Heart left ventricle (tissue), 13 donors: ENCODE measurements around the gene EIF5B.

Source experiments
- CTCF ChIP-seq, 12 donors: fragments of 200-600 bp; sonication (generic) in 4 of 12; IDR thresholded peaks; one replicate each; pipeline versions ENCODE4 v1.5.0 to v1.8.0; 2018 to 2022; ENCODE audit warnings: antibody characterized with exemption in 12 of 12, mild to moderate bottlenecking in 5 of 12
- POLR2A ChIP-seq, 2 donors: fragments of 450-650 bp; IDR thresholded peaks; one replicate each; pipeline ENCODE4 v1.6.1; 2017; ENCODE audit warnings: antibody characterized with exemption in 2 of 2, mild to moderate bottlenecking in 2 of 2, moderate library complexity in 2 of 2
- donor health status: ischemic (EF 13 %, LVEDD 7.1; RV severe dilation, severe dysfunction).
- donor health status: DM: no; HTN: yes; CAD: no.
- donor health status: DM: no; HTN: no; CAD: no.
- donor health status: ischemic (EF 25% LVEDD 6.9; RV normal size, moderate dysfunction).
- donor health status: ischemic (EF 25% LVEDD 5.7; RV mildly dilated, moderate dysfunction).
- donor health status: ischemic (EF 35%, LVEDD 5.7; RV mildly dilated, moderate dysfunction).
- donor health status: nonischemic (EF 11% LVEDD 7.7; RV severe dilation, severe dysfunction).
- donor health status: DM: yes; HTN: yes; CAD: no.
- donor health status: PGD.
- donor health status: ischemic (EF 29% LVEDD 5.4; RV normal size, mild dysfunction).
- donor health status: nonischemic (EF 23%, LVEDD 6.1; RV moderate dilation, normal function).

GRCh38 chr2:99420751-99421299 lies 83.6 kb downstream of the EIF5B start:
- peak in 2 of 12 donors; percentile 22 to 27 for TF ChIP-seq CTCF (IDR thresholded peaks at IDR 0.05)
- no peak for TF ChIP-seq POLR2A (IDR thresholded peaks at IDR 0.05)
